Endothelial cell of umbilical vein (primary cell): ENCODE measurements around the gene MIXL1. TPM values are rescaled to one million over a fixed set of nuclear protein-coding genes. Genes with fewer than 3 reads are reported as not detected.
A peak's percentile ranks its signal among the peaks of the same experiment; 100 is the strongest.

Experiments used
- BruUV-seq: library from RNA; stranded (reverse); fragments of 400-500 nt; replicated peaks from 2 replicates; lab custom pipeline; 2021; lab: Mats Ljungman, UMichigan
- CTCF ChIA-PET: fragments of 300-600, 350-600 bp; sonication (Branson Sonifier 250); formaldehyde crosslinking; loops from one replicate; lab custom pipeline; 2021; ENCODE audit warnings: antibody characterized with exemption, inconsistent platforms; lab: Charles Lee
- POLR2A ChIA-PET: fragments of 300-600, 350-600 bp; sonication (Branson Sonifier 250); formaldehyde crosslinking; loops from one replicate; lab custom pipeline; 2021; ENCODE audit warnings: antibody characterized with exemption, inconsistent platforms; lab: Charles Lee
- DNase-seq: peaks from one replicate; pipeline ENCODE4 v3.0.0-alpha.2; 2011; ENCODE audit warnings: low read depth, low spot score
- FAIRE-seq: peaks from 2 replicates; lab custom pipeline; 2011; peaks lifted over from hg19 to GRCh38; lab: Jason Lieb, UNC
- H2AFZ ChIP-seq: 2 replicates; pipeline ENCODE4 v1.6.0; 2012; ENCODE audit warnings: low read depth, low read length, control low read depth, inconsistent platforms
- H3K27ac ChIP-seq: 2 replicates; pipeline ENCODE4 v1.5.1; 2011; ENCODE audit warnings: low read depth, mild to moderate bottlenecking, control low read depth, low read length, moderate library complexity; ENCODE audit not compliant: insufficient read depth
- H3K27me3 ChIP-seq, 2 experiments: 2 replicates each; pipeline versions ENCODE4 v1.6.0 to v1.6.1; 2011; ENCODE audit warnings: low read length in 2 of 2, mixed read lengths in 1 of 2; ENCODE audit not compliant: control insufficient read depth in 2 of 2, insufficient read depth in 2 of 2
- H3K36me3 ChIP-seq, 2 experiments: 2 replicates in 1 of 2; 3 replicates in 1 of 2; pipeline ENCODE4 v1.5.1; 2011; ENCODE audit warnings: low read length in 2 of 2, mild to moderate bottlenecking in 1 of 2, moderate library complexity in 1 of 2; ENCODE audit not compliant: control insufficient read depth in 2 of 2, insufficient read depth in 2 of 2; ENCODE audit errors: extremely low read depth in 1 of 2
- H3K4me1 ChIP-seq: 3 replicates; pipeline ENCODE4 v1.5.1; 2011; ENCODE audit warnings: mild to moderate bottlenecking, low read length; ENCODE audit not compliant: control insufficient read depth, insufficient read depth; ENCODE audit errors: extremely low read depth
- H3K4me2 ChIP-seq: 2 replicates; pipeline ENCODE4 v1.6.1; 2011; ENCODE audit warnings: low read length, control low read depth, mixed read lengths; ENCODE audit not compliant: insufficient read depth
- H3K4me3 ChIP-seq, 3 experiments: fragments of 200-600 bp in 1 of 3; sonication (generic), shearing (Covaris generic) in 1 of 3; replicated peaks in 1 of 3; 2 replicates each; pipeline ENCODE4 v1.5.1; 2011 to 2016; ENCODE audit warnings: control low read depth in 3 of 3, low read length in 3 of 3, mild to moderate bottlenecking in 2 of 3, inconsistent platforms in 1 of 3, low read depth in 1 of 3, moderate library complexity in 1 of 3; ENCODE audit not compliant: insufficient read depth in 1 of 3
- H3K79me2 ChIP-seq: 2 replicates; pipeline ENCODE4 v1.6.0; 2012; ENCODE audit warnings: low read length, inconsistent platforms; ENCODE audit not compliant: control insufficient read depth, insufficient read depth
- H3K9ac ChIP-seq: replicated peaks from 2 replicates; pipeline ENCODE3; 2011; ENCODE audit warnings: low read length, control low read depth; ENCODE audit not compliant: insufficient read depth; ENCODE audit errors: extremely low read depth
- H3K9me1 ChIP-seq: replicated peaks from 3 replicates; pipeline ENCODE4 v1.6.0; 2011; ENCODE audit warnings: mild to moderate bottlenecking, low read length; ENCODE audit not compliant: control insufficient read depth, insufficient read depth; ENCODE audit errors: extremely low read depth
- H3K9me3 ChIP-seq: replicated peaks from 2 replicates; pipeline ENCODE4 v1.5.1; 2012; ENCODE audit warnings: low read length, inconsistent platforms; ENCODE audit not compliant: control insufficient read depth, insufficient read depth
- H4K20me1 ChIP-seq: replicated peaks from 2 replicates; pipeline ENCODE3; 2011; ENCODE audit warnings: mild to moderate bottlenecking, low read length; ENCODE audit not compliant: control insufficient read depth, insufficient read depth; ENCODE audit errors: extremely low read depth
- CTCF ChIP-seq, 2 donors: IDR thresholded peaks; 1 replicate in 1 of 2; 2 replicates in 1 of 2; pipeline ENCODE4 v1.5.1; 2011; ENCODE audit warnings: low read length in 2 of 2, mild to moderate bottlenecking in 2 of 2, moderate library complexity in 2 of 2, control low read depth in 1 of 2, inconsistent platforms in 1 of 2, low read depth in 1 of 2; ENCODE audit not compliant: insufficient read depth in 1 of 2; ENCODE audit errors: extremely low read depth in 1 of 2
- EZH2 ChIP-seq: IDR thresholded peaks from 2 replicates; pipeline ENCODE4 v1.6.1; 2012; ENCODE audit warnings: borderline replicate concordance, low read depth, mild to moderate bottlenecking, moderate library complexity, low read length, inconsistent platforms; ENCODE audit not compliant: severe bottlenecking
- FOS ChIP-seq: IDR thresholded peaks from 2 replicates; pipeline ENCODE4 v1.6.1; 2011; ENCODE audit warnings: mild to moderate bottlenecking, low read length, moderate library complexity, borderline replicate concordance; ENCODE audit not compliant: insufficient read depth
- GATA2 ChIP-seq: IDR thresholded peaks from 2 replicates; pipeline ENCODE4 v1.7.0; 2011; ENCODE audit warnings: low read depth, mild to moderate bottlenecking, moderate library complexity, mixed read lengths, low read length; ENCODE audit not compliant: insufficient read length, insufficient read depth
- JUN ChIP-seq: IDR thresholded peaks from 2 replicates; pipeline ENCODE4 v1.6.1; 2011; ENCODE audit warnings: borderline replicate concordance, low read depth; ENCODE audit not compliant: insufficient read length, insufficient read depth
- MAX ChIP-seq: IDR thresholded peaks from 2 replicates; pipeline ENCODE4 v1.6.1; 2011; ENCODE audit not compliant: insufficient read depth, insufficient read length
- MYC ChIP-seq: IDR thresholded peaks from one replicate; pipeline ENCODE4 v1.6.1; 2011; ENCODE audit warnings: mild to moderate bottlenecking, low read depth, low read length
- POLR2A ChIP-seq: IDR thresholded peaks from 2 replicates; pipeline ENCODE4 v1.6.1; 2012; ENCODE audit warnings: low read depth, mild to moderate bottlenecking, control low read depth, low read length
- POLR2AphosphoS5 ChIP-seq: IDR thresholded peaks from 2 replicates; pipeline ENCODE4 v1.6.1; 2012; ENCODE audit warnings: low read depth, mild to moderate bottlenecking, control low read depth, low read length, moderate library complexity; ENCODE audit not compliant: insufficient read depth
- dilution Hi-C: fragments of 300-500 bp; cut with MboI; formaldehyde crosslinking; loops from one replicate; pipeline ENCODE4 v1.15.0; 2019; ENCODE audit warnings: low sequenced_read_pairs; ENCODE audit not compliant: extremely low pct_ligation_motif_present
- intact Hi-C: fragments of 100-400 bp; cut with micrococcal nuclease; formaldehyde crosslinking; loops from one replicate; pipeline ENCODE4 v1.10.0; 2022
- polyA plus RNA-seq, 4 experiments: library from polyadenylated mRNA; depleted of rRNA in 3 of 4; stranded (reverse) in 3 of 4; unstranded in 1 of 4; fragments of >200 nt; gene quantifications; 2 replicates each; pipeline versions ENCODE4 v1.2.1 to v1.2.3, GENCODE V29; 2011 to 2012; ENCODE audit warnings: missing spikeins in 1 of 4
- total RNA-seq: library from RNA; stranded (reverse); gene quantifications from 2 replicates; pipeline ENCODE4 v1.2.3, GENCODE V29; 2021

MIXL1 gene
- total and polyA plus RNA-seq, 2 donors (not counting 3 experiments of a cell fraction or from before 2014, with no cell fraction given), result 0.58 to 1.2 TPM

GRCh38 chr1:226223786-226224244 is 351 bp downstream of the MIXL1 start:
- CTCF ChIA-PET, result interaction anchor here (0.5 to 1.7 kb wide), 3 partner anchors 27 to 295 kb away, joined by 3 to 9 read pairs (median 4); no protein-coding TSS in a partner anchor
- Histone ChIP-seq H3K9ac (no peak overlapping the region), H3K27ac (no peak overlapping the region), H3K4me3 (peak overlapping the region; percentile 43 to 55 (median 50)), H3K4me2 (peak overlapping the region; percentile 58), H4K20me1 (no peaks in the 10 kb centered on the region), H3K79me2 (no peaks in the 10 kb centered on the region), H2AFZ (peak overlapping the region; percentile 91), H3K9me3 (no peaks in the 10 kb centered on the region), H3K36me3 (no peaks in the 10 kb centered on the region), H3K9me1 (no peaks in the 10 kb centered on the region), H3K27me3 (no peaks in the 10 kb centered on the region), H3K4me1 (peaks cover 3% of the 10 kb centered on the region)
- FAIRE-seq (no peak), DNase-seq (peak; percentile 26)
- POLR2A ChIA-PET, result no interaction called here
- no TSS peak for BruUV-seq
- TF ChIP-seq EZH2, result no peak
- no peak for TF ChIP-seq POLR2A
- no peak for TF ChIP-seq MYC
- TF ChIP-seq JUN, result no peak
- TF ChIP-seq POLR2AphosphoS5, result no peak
- no peak for TF ChIP-seq FOS
- TF ChIP-seq GATA2, result no peak
- TF ChIP-seq MAX, result no peak
- TF ChIP-seq CTCF (IDR thresholded peaks at IDR 0.05; ENCODE audit: extremely low read depth in 1 of 2, insufficient read depth in 1 of 2, low read depth in 1 of 2, low read length in 2 of 2), result no peak
- dilution Hi-C loops (no loop called here), intact Hi-C loops (no loop called here)
